Measurements from ENCODE around the gene USP30.
"Not testable (repeated sequence)": the region's sequence is repeated elsewhere in the genome, so short reads cannot be mapped to it uniquely, and the experiment has no call there.

GRCh38 chr12:109049794-109050193 is 2.6 kb upstream of the USP30 start:
- not testable (repeated sequence) for TF ChIP-seq CTCF, POLR2A (IDR thresholded peaks at IDR 0.05)

Data from upper lobe of left lung (tissue), 4 donors.